GM19193 (cell line): ENCODE results near the gene SH2D3A.

Source experiments
- POLR2A ChIP-seq: IDR thresholded peaks from 4 replicates; pipeline ENCODE4 v1.6.1; 2011; ENCODE audit not compliant: insufficient read depth, insufficient read length; ENCODE audit errors: extremely low read depth

SH2D3A gene

DNA sequence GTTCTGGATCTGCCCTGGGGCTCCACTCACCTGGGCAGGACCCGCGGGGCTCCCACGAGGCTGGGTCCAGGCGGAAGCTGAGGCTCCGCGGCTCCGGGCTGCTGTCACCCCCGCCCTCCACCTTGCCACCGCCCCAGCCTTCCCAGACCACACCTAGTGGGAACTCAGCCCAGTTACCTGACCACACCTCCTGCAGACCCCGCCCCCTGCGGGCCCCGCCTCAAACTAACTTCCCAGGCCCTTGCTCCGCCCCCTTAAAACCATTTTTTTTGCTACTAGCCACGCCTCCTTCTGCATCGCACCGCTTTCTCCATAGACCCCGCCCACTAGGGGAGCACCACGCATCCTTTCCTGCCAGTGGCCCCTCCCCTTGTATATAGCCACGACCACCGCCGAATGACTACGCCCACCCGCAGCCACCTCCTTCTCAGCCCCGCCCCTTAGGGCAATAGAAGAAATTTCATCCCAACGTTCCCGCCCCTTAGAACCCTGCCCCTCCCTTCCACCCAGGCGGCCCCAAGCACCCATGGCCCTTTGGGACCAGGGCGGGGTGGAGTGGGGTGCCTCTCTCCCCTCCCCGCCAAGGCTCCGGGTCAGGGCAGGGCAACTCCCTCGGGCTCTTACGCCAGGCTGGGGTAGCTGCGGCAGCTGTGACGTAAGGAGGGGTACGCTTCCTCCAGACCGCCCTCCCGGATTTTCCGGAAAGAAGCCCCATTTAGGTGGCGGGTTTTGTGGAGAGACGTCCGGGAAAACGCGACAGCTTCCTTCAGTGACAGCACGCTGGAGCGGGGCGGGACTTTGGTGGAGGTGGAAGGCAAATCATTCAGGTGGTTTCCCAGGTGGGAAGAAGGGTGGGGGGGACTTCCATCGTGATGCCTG lies at the start of gene SH2D3A:
SH2D3A (minus strand) TSS at position 79 of the 879 bp plus-strand sequence. CDS start 3,687 bp downstream, outside the sequence.
- peak; percentile 53 for TF ChIP-seq POLR2A

- no peak for TF ChIP-seq POLR2A
Observed at GRCh38 chr19:6813659-6814058, 46.4 kb upstream of the SH2D3A start.

GRCh38 chr19:6812612-6813011 lies 45.4 kb upstream of the SH2D3A start:
- no peak for TF ChIP-seq POLR2A

DNA sequence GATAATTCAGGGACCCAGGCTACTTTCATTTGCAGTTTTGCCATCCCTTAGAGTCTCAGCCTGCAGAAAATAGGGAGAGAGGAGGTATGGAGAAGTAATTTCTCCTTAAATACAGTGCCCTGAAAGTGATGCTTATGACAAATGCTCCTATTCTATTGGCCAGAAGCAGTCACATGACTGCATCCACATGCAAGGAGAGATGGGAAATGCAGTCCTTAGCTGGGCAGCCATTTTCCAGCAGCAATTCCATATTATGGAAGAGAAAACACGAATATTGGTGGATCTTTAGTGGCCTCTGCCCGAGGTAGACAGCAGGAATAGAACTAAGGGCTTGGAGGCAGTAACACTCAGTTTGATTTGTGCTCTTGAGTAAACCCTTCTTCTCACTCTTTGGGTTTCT lies 44.7 kb upstream of the SH2D3A start:
- no peak for TF ChIP-seq POLR2A

- TF ChIP-seq POLR2A: no peak
Observed at GRCh38 chr19:6811378-6811777, 44.1 kb upstream of the SH2D3A start.

GRCh38 chr19:6809262-6809661 lies 42.0 kb upstream of the SH2D3A start:
- TF ChIP-seq POLR2A: no peak

GRCh38 chr19:6808494-6808893 lies 41.3 kb upstream of the SH2D3A start:
- TF ChIP-seq POLR2A: no peak

GRCh38 chr19:6807291-6807690 lies 40.1 kb upstream of the SH2D3A start:
- no peak for TF ChIP-seq POLR2A

- TF ChIP-seq POLR2A: no peak
Observed at GRCh38 chr19:6806488-6806887, 39.3 kb upstream of the SH2D3A start.

GRCh38 chr19:6803036-6803404 lies 35.8 kb upstream of the SH2D3A start:
- peak; percentile 78 for TF ChIP-seq POLR2A

- TF ChIP-seq POLR2A: peak; percentile 53
Observed at GRCh38 chr19:6802336-6803035, 35.3 kb upstream of the SH2D3A start.

GRCh38 chr19:6801485-6802086 lies 34.4 kb upstream of the SH2D3A start:
- TF ChIP-seq POLR2A: peak; percentile 69

- no peak for TF ChIP-seq POLR2A
Observed at GRCh38 chr19:6800991-6801484, 33.8 kb upstream of the SH2D3A start.

- no peak for TF ChIP-seq POLR2A
Observed at GRCh38 chr19:6797646-6798045, 30.4 kb upstream of the SH2D3A start.

DNA sequence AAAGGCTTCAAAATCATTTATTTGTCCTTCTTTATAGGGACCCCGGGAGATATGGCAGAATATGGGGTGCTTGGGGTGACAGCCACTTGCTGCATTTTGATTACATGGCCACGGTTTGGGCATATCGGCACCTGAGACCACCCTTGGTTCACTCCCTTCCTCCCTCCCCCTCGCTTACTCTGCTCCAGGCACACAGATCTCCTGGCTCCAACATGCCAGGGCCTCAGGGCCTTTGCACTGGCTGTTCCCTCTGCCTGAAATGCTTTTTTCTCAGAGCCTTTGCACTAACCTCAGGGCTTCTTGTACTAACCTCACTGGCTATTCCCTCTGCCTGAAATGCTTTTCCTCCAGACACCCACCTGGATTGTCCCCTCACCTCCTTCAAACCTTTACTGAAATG lies 29.0 kb upstream of the SH2D3A start:
- TF ChIP-seq POLR2A: no peak
